ENCODE measurements around the gene DBNL.
"Not testable (repeated sequence)": the region's sequence is repeated elsewhere in the genome, so short reads cannot be mapped to it uniquely, and the experiment has no call there.

DBNL gene

GRCh38 chr7:44044315-44045225, at the start of gene DBNL:
TSS of gene DBNL (plus strand) at chr7:44044702. CDS start at chr7:44044738, 36 bp downstream.
- TF ChIP-seq GATA1 (IDR thresholded peaks at IDR 0.05; ENCODE audit: low read depth, low read length) (no peak), POLR2A (IDR thresholded peaks at IDR 0.05; ENCODE audit: low read length) (peak; percentile 93)
- DNase-seq = peak; percentile 90 to 92

DNA sequence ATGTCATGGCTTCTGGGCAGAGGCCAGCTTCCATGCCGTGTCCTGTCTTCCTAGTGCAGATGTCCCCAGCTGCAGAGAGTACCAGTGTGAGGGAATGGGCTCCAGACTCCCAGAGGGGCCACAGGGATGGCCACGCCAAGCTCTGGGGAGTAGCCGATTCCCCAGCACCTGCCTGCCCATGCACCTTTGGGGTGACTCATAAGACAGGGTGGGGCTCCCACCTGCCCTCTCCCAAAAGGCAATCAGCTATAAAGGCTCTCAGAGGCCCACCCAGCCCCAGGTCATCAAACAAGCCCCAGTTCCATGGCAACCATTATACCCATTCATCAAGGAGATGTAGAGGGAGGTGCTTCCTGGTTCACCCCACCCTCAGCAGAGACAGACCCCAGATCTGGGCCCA, 47.0 kb upstream of the DBNL start, which contains the start of gene SPDYE1:
SPDYE1 (plus strand) TSS at position 366 of the 400 bp plus-strand sequence. CDS start 2,053 bp downstream, outside the sequence.
- DNase-seq = not testable (repeated sequence)

DNA sequence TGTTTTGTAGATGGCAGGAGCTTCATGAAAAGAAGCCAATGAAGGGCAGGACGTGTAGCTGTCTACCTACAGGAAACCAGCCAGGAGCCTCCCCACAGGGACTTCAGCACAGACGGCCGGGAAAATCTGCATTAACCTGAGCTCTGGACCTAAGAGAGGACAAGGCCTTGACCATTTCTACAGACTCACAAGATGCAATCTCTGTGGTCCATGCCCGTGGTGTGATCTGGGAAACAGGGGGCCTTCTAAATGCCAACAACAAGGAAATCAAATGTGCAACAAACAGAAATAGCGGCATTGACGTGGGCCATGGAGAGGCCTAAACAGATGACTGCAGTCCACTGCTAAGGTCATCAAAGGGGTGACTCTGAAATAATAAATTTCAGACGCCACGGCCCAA, 32.4 kb upstream of the DBNL start:
- DNase-seq = not testable (repeated sequence)

GRCh38 chr7:44015090-44015489, 29.4 kb upstream of the DBNL start:
- not testable (repeated sequence) for DNase-seq

DNA sequence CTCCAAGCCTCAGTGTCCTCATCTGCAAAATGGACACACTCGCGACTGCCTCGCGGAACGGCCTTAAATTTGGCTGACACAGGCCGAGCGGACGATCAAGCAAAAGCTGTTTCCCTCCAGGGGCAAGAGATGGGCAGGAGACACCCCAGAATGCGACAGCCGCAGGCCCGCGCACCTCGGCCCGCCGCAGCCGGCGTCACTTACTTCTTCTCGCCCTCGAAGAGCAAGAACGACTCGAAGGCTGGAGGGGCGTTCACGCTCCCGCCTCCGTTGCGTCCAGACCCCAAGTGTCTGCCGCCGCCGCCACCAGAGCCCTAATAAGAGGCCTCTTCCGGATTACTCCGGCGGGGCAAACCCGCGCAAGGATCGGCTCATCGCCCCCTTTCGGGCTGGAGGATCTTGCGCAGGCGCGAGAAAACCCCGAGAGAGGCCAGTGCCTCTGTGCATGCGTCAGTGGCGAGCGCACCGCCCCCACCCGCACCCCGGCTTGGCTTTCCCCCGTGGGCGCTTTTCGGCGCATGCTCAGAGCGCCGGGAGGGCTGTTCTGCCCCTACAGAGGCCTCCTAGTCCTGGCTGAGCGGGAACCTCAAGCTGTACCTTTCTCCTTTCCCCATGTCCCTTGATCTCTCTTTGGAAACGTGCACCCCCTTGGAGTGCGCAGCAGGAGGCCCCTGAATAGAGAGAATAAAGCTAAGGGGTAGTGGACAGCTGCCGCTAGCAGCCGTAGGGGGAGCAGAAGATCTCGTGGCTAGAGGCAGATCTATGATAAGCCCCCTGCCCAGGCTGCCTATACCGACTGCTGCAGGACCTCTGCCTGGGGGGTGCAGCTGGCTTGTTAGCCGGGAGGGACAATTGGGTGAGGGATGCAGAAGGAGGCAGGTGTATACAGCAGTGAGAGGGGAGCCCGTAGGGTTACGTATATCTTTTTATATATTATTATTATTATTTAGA, 25.4 kb upstream of the DBNL start:
- DNase-seq = peak; percentile 98 to 99
- peak; percentile 81 for TF ChIP-seq POLR2A (IDR thresholded peaks at IDR 0.05; ENCODE audit: low read length)

DNA sequence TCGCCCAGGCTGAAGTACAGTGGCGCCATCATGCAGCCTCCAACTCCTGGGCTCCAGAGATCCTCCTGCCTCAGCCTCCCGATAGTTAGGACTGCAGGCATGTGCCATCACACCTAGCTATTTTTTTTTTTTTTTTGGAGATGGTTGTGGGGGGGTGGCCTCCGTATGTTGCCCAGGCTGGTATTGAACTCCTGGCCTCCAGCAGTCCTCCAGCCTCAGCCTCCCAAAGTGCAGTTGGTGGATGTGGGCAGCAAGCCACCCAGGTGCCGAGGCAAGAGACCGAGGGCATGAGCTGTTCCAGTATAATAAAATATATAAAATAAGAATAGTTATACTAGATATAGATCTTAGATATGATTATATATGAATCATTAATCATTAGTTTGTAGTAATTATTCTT, 24.7 kb upstream of the DBNL start:
- DNase-seq = peak in 1 of 2 experiments; percentile 13

GRCh38 chr7:44022069-44022468, 22.4 kb upstream of the DBNL start:
- DNase-seq = not testable (repeated sequence)

DNA sequence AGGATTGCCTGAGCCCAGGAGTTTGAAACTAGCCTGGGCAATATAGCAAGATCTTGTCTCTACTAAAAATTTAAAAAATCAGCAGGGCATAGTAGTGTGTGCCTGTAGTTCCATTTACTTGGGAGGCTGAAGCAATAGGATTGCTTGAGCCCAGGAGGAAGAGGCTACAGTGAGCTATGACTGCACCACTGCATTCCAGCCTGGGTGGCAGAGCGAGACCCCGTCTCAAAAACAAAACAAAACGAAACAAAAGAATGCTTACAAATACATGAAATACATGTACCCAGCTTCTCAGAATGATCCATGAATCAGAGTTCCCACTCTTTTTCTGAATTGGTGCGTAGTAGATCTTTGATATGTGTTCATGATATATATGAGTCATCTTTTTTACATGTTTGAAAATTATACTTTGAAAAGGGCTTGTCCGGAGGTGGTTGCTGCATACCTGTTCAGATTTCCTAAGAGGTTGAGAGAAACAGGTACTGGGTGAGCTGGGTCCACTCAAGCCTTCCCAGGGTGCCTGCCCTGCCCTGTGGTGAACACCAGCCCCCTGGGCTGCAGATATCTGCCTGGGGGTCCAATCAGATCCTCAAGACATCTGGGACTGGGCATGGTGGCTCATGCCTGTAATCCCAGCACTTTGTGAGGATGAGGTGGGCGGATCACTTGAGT, 21.6 kb upstream of the DBNL start:
- DNase-seq = not testable (repeated sequence)

GRCh38 chr7:44029433-44029832, 15.1 kb upstream of the DBNL start:
- DNase-seq = not testable (repeated sequence)

GRCh38 chr7:44030029-44030428, 14.5 kb upstream of the DBNL start:
- DNase-seq = not testable (repeated sequence)

DNA sequence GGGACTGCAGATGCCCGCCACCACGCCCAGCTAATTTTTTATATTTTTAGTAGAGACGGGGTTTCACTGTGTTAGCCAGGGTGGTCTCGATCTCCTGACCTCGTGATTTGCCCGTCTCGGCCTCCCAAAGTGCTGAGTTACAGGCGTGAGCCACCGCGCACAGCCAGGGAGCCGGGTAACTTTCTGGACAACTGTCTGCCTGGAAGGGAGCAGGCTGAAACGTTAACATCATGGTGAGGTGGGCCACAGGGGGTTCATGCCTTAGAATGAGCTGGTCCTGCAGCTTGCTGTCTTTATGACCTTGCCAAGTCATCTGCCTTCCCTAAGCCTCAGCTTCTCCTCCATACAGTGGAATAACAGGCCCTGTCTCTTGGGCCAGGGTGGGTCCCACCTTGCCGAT, 13.2 kb upstream of the DBNL start:
- not testable (repeated sequence) for DNase-seq

DNA sequence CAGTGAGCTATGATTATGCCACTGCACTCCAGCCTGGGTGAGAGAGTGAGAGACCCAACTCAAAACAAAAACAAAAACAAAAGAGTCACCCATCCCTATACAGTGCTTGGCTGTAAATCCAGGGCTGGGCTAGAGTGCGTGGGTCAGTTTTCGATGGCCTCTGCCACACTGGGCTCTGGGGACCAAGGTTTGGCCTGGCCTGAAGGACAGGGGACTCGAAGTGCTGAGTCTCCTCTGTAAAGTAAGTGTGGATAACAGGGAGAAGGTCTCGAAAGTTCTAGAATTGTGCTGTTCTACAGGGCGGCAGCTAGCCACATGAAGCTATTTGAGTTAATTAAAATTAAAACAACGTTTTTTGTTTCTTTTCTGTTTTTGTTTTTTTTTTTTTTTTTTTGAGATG, 12.5 kb upstream of the DBNL start:
- not testable (repeated sequence) for DNase-seq

DNA sequence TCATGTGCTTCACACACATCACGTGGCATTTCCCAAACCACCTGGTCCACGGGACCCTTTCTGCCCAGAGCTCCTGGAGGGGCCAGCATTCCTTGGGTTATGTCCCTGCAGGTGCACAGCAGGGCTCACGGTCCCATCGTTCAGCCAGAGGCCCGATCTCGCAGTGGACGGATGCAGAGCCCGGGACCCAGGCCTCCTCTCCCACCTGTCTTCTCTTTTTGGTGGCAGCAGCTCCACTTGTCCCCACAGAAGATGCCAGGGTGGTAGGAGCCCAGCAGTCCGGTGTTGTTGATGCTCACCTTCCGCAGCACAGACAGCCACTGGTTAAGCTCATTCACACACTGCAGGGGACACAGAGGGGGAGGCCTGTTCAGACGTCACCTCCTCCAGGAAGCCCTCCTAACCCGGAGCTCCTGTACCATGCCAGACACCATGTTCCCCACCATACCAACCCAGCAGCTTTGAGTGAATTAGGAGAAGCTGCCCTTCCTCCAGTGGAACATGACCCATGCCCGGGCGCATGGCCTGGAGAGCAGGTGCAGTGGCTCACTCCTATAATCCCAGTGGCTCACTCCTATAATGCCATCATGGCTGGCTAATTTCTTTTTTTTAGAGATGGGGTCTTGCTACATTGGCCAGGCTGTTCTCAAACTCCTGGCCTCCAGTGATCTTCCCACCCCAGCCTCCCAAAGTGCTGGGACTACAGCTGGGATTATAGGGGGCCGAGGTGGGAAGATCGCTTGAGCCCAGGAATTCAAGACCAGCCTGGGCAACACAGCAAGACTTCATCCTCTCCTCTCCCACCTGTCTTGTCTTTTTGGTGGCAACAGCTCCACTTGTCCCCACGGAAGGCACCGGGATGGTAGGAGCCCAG, 10.3 kb upstream of the DBNL start:
- not testable (repeated sequence) for DNase-seq

DNA sequence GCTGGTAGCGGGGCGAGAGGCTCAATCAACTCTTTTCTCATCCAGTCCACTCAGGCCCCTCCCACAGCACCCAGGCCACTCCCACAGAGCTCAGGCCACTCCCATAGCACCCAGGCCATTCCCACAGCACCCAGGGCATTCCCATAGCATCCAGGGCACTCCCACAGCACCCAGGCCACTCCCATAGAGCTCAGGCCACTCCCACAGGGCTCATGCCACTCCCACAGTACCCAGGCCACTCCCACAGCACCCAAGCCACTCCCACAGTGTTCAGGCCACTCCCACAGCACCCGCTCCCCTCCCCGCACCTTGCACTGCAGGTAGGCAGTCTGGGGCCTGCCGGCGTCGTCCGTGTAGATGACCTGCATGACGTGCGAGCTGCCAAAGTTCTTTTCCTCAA, 8.1 kb upstream of the DBNL start:
- peak; percentile 30 to 54 for DNase-seq

GRCh38 chr7:44037951-44038350, 6.6 kb upstream of the DBNL start:
- DNase-seq = not testable (repeated sequence)

DNA sequence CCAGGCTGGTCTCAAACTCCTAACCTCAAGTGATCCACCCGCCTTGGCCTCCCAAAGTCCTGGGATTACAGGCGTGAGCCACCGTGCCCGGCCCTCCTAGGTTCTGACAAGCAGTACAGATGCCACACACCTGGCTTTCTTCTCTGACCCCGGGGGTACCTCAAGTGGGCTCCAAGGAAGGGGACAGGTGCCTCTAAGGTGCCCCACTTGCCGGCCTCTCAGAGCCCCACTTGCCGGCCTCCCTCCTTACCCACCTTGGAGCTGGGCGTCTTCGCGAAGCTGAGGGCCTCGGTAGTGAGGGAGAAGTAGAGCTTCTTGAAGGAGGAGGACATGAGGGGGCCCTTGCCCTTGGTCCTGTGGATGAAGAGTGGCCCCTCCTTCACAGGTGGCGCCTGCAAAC, 5.9 kb upstream of the DBNL start:
- DNase-seq = not testable (repeated sequence)

GRCh38 chr7:44038961-44039558, 5.4 kb upstream of the DBNL start:
- peak; percentile 79 to 80 for DNase-seq

GRCh38 chr7:44039800-44040492, 4.6 kb upstream of the DBNL start:
- DNase-seq = not testable (repeated sequence)

- peak; percentile 60 to 70 for DNase-seq
Measured at GRCh38 chr7:44040493-44040891, 4.0 kb upstream of the DBNL start.

Data from erythroblast (primary cell).